GM23338 (cell line): ENCODE data around the gene ZNF546. TPM values are rescaled to one million over a fixed set of nuclear protein-coding genes. Genes with fewer than 3 reads are reported as not detected.
"Not testable (repeated sequence)": the region's sequence is repeated elsewhere in the genome, so short reads cannot be mapped to it uniquely, and the experiment has no call there.

Experiments
- ATAC-seq: fragments of 200-7000 bp; cut with Tn5 transposase; 3 replicates; pipeline ENCODE4 v1.9.1; 2020
- DNase-seq: peaks from one replicate; pipeline ENCODE4 v3.0.0-alpha.2; 2015; ENCODE audit warnings: low spot score
- H2AFZ ChIP-seq: fragments of 200-600 bp; sonication (generic); 2 replicates; pipeline ENCODE4 v1.8.0; 2016; ENCODE audit warnings: antibody characterized with exemption, mild to moderate bottlenecking, moderate library complexity
- H3F3A ChIP-seq: fragments of 200-600 bp; sonication (generic); replicated peaks from 2 replicates; pipeline ENCODE4 v1.8.0; 2017; ENCODE audit warnings: antibody characterized with exemption, mixed run types, low read depth
- H3K27ac ChIP-seq: fragments of 200-600 bp; sonication (generic); 2 replicates; pipeline ENCODE4 v1.6.1; 2016; ENCODE audit warnings: low read depth
- H3K27me3 ChIP-seq: fragments of 200-600 bp; sonication (generic); 2 replicates; pipeline ENCODE4 v1.8.0; 2016; ENCODE audit warnings: mild to moderate bottlenecking, mixed run types, moderate library complexity; ENCODE audit not compliant: insufficient read depth
- H3K36me3 ChIP-seq: fragments of 200-600 bp; sonication (generic); 2 replicates; pipeline ENCODE4 v1.8.0; 2016; ENCODE audit warnings: mild to moderate bottlenecking; ENCODE audit not compliant: insufficient read depth
- H3K4me1 ChIP-seq: fragments of 200-600 bp; sonication (generic); 2 replicates; pipeline ENCODE4 v1.8.0; 2016; ENCODE audit warnings: mild to moderate bottlenecking, moderate library complexity; ENCODE audit not compliant: insufficient read depth
- H3K4me2 ChIP-seq: fragments of 200-600 bp; sonication (generic); 2 replicates; pipeline ENCODE4 v1.7.1; 2017; ENCODE audit warnings: mixed run types
- H3K4me3 ChIP-seq: fragments of 200-600 bp; sonication (generic); 2 replicates; pipeline ENCODE4 v1.6.1; 2016; ENCODE audit warnings: mixed run types
- H3K79me2 ChIP-seq: fragments of 200-600 bp; sonication (generic); replicated peaks from 2 replicates; pipeline ENCODE4 v1.8.0; 2017; ENCODE audit warnings: mild to moderate bottlenecking; ENCODE audit not compliant: insufficient read depth
- H3K9me2 ChIP-seq: fragments of 200-600 bp; sonication (generic); 2 replicates; pipeline ENCODE4 v1.8.0; 2017; ENCODE audit not compliant: insufficient read depth
- H4K20me1 ChIP-seq: fragments of 200-600 bp; sonication (generic); replicated peaks from 2 replicates; pipeline ENCODE4 v1.8.0; 2017; ENCODE audit warnings: mild to moderate bottlenecking; ENCODE audit not compliant: insufficient read depth
- H3K27ac Mint-ChIP-seq: 2 replicates; pipeline ENCODE4 v1.8.0; 2020; ENCODE audit warnings: inconsistent platforms, mild to moderate bottlenecking, moderate library complexity, mixed read lengths
- H3K27me3 Mint-ChIP-seq: 3 replicates; pipeline ENCODE4 v1.8.0; 2022; ENCODE audit warnings: low read depth, mild to moderate bottlenecking, moderate library complexity, mixed read lengths, inconsistent platforms; ENCODE audit not compliant: insufficient read depth, poor library complexity
- H3K36me3 Mint-ChIP-seq: 3 replicates; pipeline ENCODE4 v1.8.0; 2021; ENCODE audit warnings: low read depth, mild to moderate bottlenecking, inconsistent platforms, moderate library complexity, mixed read lengths
- H3K4me1 Mint-ChIP-seq: 3 replicates; pipeline ENCODE4 v1.8.0; 2020; ENCODE audit warnings: mild to moderate bottlenecking, inconsistent platforms, mixed read lengths
- H3K4me3 Mint-ChIP-seq: 3 replicates; pipeline ENCODE4 v1.8.0; 2021; ENCODE audit warnings: moderate library complexity, mild to moderate bottlenecking, inconsistent platforms, mixed read lengths
- H3K9me3 Mint-ChIP-seq: 3 replicates; pipeline ENCODE4 v1.8.0; 2020; ENCODE audit warnings: moderate library complexity, mild to moderate bottlenecking, inconsistent platforms, mixed read lengths
- EZH2 ChIP-seq: fragments of 200-600 bp; sonication (generic); IDR thresholded peaks from one replicate; pipeline ENCODE4 v1.8.0; 2017; ENCODE audit warnings: antibody characterized with exemption, mild to moderate bottlenecking, low read depth; ENCODE audit not compliant: unreplicated experiment
- polyA plus RNA-seq: library from polyadenylated mRNA; unstranded; fragments of >200 nt; fragmentation: Nextera tagmentation; extraction: Ambion mirVana; gene quantifications from 2 replicates; pipeline ENCODE4 v1.2.1, GENCODE V29; 2016
- total RNA-seq: library from RNA; depleted of rRNA; stranded (reverse); fragments of >200 nt; shearing (Covaris generic); gene quantifications from 2 replicates; pipeline ENCODE4 v1.2.3, GENCODE V29; 2014
- TF ChIP-seq, protein P1 (sequence below): IDR thresholded peaks from one replicate; pipeline ENCODE4 v1.6.1; 2018; ENCODE audit warnings: antibody characterized with exemption; ENCODE audit not compliant: unreplicated experiment
- TF ChIP-seq, protein P2 (sequence below): IDR thresholded peaks from 2 replicates; pipeline ENCODE4 v1.6.1; 2016; ENCODE audit warnings: antibody characterized with exemption
- TF ChIP-seq, protein P3 (sequence below): fragments of 250-450 bp; sonication (Bioruptor Pico); IDR thresholded peaks from 2 replicates; pipeline ENCODE4 v1.5.0; 2020; ENCODE audit warnings: mild to moderate bottlenecking, moderate library complexity

The ZNF546 gene
- total and polyA plus RNA-seq, 2 experiments from 2014 or later = 0.38 to 0.95 TPM

DNA sequence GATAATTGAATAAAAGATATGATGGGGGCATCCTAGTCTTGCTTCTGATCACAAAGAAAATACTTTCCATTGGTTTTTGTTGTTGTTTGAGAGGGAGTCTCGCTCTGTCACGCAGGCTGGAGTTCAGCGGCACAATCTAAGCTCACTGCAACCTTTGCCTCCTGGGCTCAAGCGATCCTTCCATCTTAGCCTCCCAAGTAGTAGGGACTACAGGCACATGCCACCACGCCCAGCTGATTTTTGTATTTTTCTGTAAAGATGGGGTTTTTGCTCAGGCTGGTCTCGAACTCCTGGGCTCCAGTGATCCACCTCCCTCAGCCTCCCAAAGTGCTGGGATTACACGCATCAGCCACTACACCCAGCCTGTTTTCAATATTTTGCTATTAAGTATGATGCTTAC, 42.9 kb upstream of the ZNF546 start:
- H3K27me3 ChIP-seq = no peaks in the 10 kb centered on the region
- Mint-ChIP-seq H3K27ac (no peak overlapping the region), H3K27me3 (peaks cover 7% of the 10 kb centered on the region), H3K36me3 (no peaks in the 10 kb centered on the region), H3K4me1 (peaks cover 8% of the 10 kb centered on the region; the same call in 2 of the 3 replicates), H3K4me3 (no peak overlapping the region), H3K9me3 (no peaks in the 10 kb centered on the region; the same call in 1 of the 3 replicates)
- H3K36me3 ChIP-seq = no peaks in the 10 kb centered on the region
- TF ChIP-seq, protein P1, sequence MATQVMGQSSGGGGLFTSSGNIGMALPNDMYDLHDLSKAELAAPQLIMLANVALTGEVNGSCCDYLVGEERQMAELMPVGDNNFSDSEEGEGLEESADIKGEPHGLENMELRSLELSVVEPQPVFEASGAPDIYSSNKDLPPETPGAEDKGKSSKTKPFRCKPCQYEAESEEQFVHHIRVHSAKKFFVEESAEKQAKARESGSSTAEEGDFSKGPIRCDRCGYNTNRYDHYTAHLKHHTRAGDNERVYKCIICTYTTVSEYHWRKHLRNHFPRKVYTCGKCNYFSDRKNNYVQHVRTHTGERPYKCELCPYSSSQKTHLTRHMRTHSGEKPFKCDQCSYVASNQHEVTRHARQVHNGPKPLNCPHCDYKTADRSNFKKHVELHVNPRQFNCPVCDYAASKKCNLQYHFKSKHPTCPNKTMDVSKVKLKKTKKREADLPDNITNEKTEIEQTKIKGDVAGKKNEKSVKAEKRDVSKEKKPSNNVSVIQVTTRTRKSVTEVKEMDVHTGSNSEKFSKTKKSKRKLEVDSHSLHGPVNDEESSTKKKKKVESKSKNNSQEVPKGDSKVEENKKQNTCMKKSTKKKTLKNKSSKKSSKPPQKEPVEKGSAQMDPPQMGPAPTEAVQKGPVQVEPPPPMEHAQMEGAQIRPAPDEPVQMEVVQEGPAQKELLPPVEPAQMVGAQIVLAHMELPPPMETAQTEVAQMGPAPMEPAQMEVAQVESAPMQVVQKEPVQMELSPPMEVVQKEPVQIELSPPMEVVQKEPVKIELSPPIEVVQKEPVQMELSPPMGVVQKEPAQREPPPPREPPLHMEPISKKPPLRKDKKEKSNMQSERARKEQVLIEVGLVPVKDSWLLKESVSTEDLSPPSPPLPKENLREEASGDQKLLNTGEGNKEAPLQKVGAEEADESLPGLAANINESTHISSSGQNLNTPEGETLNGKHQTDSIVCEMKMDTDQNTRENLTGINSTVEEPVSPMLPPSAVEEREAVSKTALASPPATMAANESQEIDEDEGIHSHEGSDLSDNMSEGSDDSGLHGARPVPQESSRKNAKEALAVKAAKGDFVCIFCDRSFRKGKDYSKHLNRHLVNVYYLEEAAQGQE = no peak
- no peak for TF ChIP-seq EZH2
- TF ChIP-seq, protein P2, sequence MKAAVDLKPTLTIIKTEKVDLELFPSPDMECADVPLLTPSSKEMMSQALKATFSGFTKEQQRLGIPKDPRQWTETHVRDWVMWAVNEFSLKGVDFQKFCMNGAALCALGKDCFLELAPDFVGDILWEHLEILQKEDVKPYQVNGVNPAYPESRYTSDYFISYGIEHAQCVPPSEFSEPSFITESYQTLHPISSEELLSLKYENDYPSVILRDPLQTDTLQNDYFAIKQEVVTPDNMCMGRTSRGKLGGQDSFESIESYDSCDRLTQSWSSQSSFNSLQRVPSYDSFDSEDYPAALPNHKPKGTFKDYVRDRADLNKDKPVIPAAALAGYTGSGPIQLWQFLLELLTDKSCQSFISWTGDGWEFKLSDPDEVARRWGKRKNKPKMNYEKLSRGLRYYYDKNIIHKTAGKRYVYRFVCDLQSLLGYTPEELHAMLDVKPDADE = no peak
- TF ChIP-seq, protein P3, sequence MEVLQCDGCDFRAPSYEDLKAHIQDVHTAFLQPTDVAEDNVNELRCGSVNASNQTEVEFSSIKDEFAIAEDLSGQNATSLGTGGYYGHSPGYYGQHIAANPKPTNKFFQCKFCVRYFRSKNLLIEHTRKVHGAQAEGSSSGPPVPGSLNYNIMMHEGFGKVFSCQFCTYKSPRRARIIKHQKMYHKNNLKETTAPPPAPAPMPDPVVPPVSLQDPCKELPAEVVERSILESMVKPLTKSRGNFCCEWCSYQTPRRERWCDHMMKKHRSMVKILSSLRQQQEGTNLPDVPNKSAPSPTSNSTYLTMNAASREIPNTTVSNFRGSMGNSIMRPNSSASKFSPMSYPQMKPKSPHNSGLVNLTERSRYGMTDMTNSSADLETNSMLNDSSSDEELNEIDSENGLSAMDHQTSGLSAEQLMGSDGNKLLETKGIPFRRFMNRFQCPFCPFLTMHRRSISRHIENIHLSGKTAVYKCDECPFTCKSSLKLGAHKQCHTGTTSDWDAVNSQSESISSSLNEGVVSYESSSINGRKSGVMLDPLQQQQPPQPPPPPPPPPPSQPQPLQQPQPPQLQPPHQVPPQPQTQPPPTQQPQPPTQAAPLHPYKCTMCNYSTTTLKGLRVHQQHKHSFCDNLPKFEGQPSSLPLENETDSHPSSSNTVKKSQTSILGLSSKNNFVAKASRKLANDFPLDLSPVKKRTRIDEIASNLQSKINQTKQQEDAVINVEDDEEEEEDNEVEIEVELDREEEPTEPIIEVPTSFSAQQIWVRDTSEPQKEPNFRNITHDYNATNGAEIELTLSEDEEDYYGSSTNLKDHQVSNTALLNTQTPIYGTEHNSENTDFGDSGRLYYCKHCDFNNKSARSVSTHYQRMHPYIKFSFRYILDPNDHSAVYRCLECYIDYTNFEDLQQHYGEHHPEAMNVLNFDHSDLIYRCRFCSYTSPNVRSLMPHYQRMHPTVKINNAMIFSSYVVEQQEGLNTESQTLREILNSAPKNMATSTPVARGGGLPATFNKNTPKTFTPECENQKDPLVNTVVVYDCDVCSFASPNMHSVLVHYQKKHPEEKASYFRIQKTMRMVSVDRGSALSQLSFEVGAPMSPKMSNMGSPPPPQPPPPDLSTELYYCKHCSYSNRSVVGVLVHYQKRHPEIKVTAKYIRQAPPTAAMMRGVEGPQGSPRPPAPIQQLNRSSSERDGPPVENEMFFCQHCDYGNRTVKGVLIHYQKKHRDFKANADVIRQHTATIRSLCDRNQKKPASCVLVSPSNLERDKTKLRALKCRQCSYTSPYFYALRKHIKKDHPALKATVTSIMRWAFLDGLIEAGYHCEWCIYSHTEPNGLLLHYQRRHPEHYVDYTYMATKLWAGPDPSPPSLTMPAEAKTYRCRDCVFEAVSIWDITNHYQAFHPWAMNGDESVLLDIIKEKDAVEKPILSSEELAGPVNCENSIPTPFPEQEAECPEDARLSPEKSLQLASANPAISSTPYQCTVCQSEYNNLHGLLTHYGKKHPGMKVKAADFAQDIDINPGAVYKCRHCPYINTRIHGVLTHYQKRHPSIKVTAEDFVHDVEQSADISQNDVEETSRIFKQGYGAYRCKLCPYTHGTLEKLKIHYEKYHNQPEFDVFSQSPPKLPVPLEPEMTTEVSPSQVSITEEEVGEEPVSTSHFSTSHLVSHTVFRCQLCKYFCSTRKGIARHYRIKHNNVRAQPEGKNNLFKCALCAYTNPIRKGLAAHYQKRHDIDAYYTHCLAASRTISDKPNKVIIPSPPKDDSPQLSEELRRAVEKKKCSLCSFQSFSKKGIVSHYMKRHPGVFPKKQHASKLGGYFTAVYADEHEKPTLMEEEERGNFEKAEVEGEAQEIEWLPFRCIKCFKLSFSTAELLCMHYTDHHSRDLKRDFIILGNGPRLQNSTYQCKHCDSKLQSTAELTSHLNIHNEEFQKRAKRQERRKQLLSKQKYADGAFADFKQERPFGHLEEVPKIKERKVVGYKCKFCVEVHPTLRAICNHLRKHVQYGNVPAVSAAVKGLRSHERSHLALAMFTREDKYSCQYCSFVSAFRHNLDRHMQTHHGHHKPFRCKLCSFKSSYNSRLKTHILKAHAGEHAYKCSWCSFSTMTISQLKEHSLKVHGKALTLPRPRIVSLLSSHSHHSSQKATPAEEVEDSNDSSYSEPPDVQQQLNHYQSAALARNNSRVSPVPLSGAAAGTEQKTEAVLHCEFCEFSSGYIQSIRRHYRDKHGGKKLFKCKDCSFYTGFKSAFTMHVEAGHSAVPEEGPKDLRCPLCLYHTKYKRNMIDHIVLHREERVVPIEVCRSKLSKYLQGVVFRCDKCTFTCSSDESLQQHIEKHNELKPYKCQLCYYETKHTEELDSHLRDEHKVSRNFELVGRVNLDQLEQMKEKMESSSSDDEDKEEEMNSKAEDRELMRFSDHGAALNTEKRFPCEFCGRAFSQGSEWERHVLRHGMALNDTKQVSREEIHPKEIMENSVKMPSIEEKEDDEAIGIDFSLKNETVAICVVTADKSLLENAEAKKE (CRISPR knock-in tag) = no peak
- no peaks in the 10 kb centered on the region for H3F3A ChIP-seq
- no peak overlapping the region for H3K4me3 ChIP-seq
- H3K79me2 ChIP-seq = no peaks in the 10 kb centered on the region
- no peak overlapping the region for H3K27ac ChIP-seq
- peaks cover 8% of the 10 kb centered on the region; the same call in 1 of the 2 replicates for H3K4me1 ChIP-seq
- no peaks in the 10 kb centered on the region for H4K20me1 ChIP-seq
- no peak overlapping the region for H3K4me2 ChIP-seq
- H3K9me2 ChIP-seq = no peaks in the 10 kb centered on the region
- no peak for DNase-seq
- no peak for ATAC-seq
- H2AFZ ChIP-seq = no peak overlapping the region

GRCh38 chr19:39957886-39958285, 39.0 kb upstream of the ZNF546 start:
- H3K4me1 ChIP-seq = peaks cover 25% of the 10 kb centered on the region
- H3K36me3 ChIP-seq, H3K79me2 ChIP-seq, H3K4me3 ChIP-seq, DNase-seq, H2AFZ ChIP-seq, H3K4me2 ChIP-seq, H4K20me1 ChIP-seq, H3K27me3 ChIP-seq, H3K9me3 Mint-ChIP-seq, H3K9me2 ChIP-seq, H3K27me3 Mint-ChIP-seq, ATAC-seq, H3K27ac Mint-ChIP-seq, H3K36me3 Mint-ChIP-seq, H3K4me3 Mint-ChIP-seq, H3F3A ChIP-seq: not testable (repeated sequence)
- peaks cover 27% of the 10 kb centered on the region for H3K4me1 Mint-ChIP-seq
- 0 out of 2 replicates have a peak overlapping the region, but pooled peaks have one; percentile 39 for H3K27ac ChIP-seq

- H3K27me3 ChIP-seq, H3K36me3 ChIP-seq, H3K79me2 ChIP-seq, H3K4me3 Mint-ChIP-seq, H4K20me1 ChIP-seq, DNase-seq, H3K27me3 Mint-ChIP-seq, H3K9me2 ChIP-seq, H2AFZ ChIP-seq, H3K36me3 Mint-ChIP-seq, H3K9me3 Mint-ChIP-seq, H3F3A ChIP-seq: not testable (repeated sequence)
- Histone ChIP-seq H3K27ac (peak overlapping the region; percentile 66; the same call in 1 of the 2 replicates), H3K4me2 (peak overlapping the region; percentile 64), H3K4me3 (0 out of 2 replicates have a peak overlapping the region, but pooled peaks have one; percentile 3), H3K4me1 (peaks cover 25% of the 10 kb centered on the region)
- ATAC-seq = peak; percentile 57
- H3K27ac Mint-ChIP-seq = peak overlapping the region; percentile 21; the same call in 1 of the 2 replicates
- peaks cover 27% of the 10 kb centered on the region for H3K4me1 Mint-ChIP-seq
Observed at GRCh38 chr19:39958942-39959341, 37.9 kb upstream of the ZNF546 start.
